H1 (cell line): ENCODE measurements around the gene SRP14. TPM values are rescaled to one million over a fixed set of nuclear protein-coding genes. Genes with fewer than 3 reads are reported as not detected.

ENCODE experiments used
- EGR1 ChIP-seq: IDR thresholded peaks from 2 replicates; pipeline ENCODE4 v1.6.1; 2011; ENCODE audit warnings: low read depth, low read length, borderline replicate concordance
- polyA plus RNA-seq, 7 experiments: library from polyadenylated mRNA; depleted of rRNA in 3 of 7; stranded (reverse) in 5 of 7; unstranded in 2 of 7; fragments of >200 nt in 5 of 7; fragments of 200-250 nt in 2 of 7; gene quantifications; 1 replicate in 5 of 7; 2 replicates in 1 of 7; 4 replicates in 1 of 7; pipeline versions ENCODE4 v1.2.1 to v1.2.3, GENCODE V29; 2011 to 2013; ENCODE audit warnings: missing spikeins in 2 of 7, mixed read lengths in 2 of 7
- total RNA-seq: library from RNA; stranded (reverse); fragmentation: NEBNext Ultra II Directional; extraction: Animal tissue kit (Norgen Biotek cat#: 25700); gene quantifications from 2 replicates; pipeline ENCODE4 v1.2.1, GENCODE V29; 2021

SRP14 gene
- total and polyA plus RNA-seq, 2 of the 8 experiments (the other 6 are each of a cell fraction or from before 2014, with no cell fraction given), result 186 to 223 TPM

DNA sequence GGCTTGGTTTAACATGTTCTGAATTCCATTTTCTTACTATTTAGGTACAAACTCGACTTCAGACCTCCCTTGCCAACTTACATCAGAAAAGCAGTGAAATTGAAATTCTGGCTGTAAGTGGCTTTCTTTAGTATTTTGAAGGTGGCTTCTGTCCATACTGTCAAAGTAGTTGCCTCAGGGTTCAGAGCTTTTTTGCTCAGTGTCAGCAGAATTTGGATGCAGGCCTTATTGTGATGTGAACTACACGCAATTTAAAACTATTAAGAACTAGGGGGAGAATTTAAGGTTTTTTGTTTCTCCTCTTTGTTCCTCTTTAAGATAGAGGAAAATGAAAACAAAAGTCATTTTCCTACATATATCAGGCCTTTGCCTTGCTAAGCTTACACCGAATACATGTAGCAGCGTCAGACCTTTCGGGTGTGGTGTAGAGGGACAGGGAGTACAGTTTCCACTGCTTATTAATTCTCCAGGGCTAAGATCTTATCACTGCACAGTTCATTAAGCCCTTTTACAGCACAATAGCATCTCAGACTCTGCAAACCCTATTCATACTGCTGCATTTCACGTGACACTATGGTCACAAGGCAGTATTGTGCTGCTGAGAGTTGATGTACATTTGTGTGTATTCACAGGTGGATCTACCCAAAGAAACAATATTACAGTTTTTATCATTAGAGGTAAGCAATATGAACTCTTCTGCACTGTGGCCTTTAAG lies 6.7 kb downstream of the SRP14 start (continued):
- TF ChIP-seq EGR1, result no peak
